Glutamatergic neuron (in vitro differentiated cells): ENCODE data around the gene OR5A2. TPM values are rescaled to one million over a fixed set of nuclear protein-coding genes. Genes with fewer than 3 reads are reported as not detected.
"Not testable (repeated sequence)": the region's sequence is repeated elsewhere in the genome, so short reads cannot be mapped to it uniquely, and the experiment has no call there.

Experiments
- DNase-seq: peaks from one replicate; pipeline ENCODE4 v3.0.0; 2022
- H3K27ac Mint-ChIP-seq: one replicate; pipeline ENCODE4 v1.8.0; 2020; ENCODE audit warnings: mild to moderate bottlenecking, mixed read lengths, inconsistent platforms; ENCODE audit not compliant: unreplicated experiment
- H3K27me3 Mint-ChIP-seq: one replicate; pipeline ENCODE4 v1.8.0; 2020; ENCODE audit warnings: mild to moderate bottlenecking, moderate library complexity, mixed read lengths, inconsistent platforms; ENCODE audit not compliant: unreplicated experiment
- H3K36me3 Mint-ChIP-seq: one replicate; pipeline ENCODE4 v1.8.0; 2020; ENCODE audit warnings: mild to moderate bottlenecking, mixed read lengths, inconsistent platforms; ENCODE audit not compliant: unreplicated experiment
- H3K4me1 Mint-ChIP-seq: one replicate; pipeline ENCODE4 v1.8.0; 2020; ENCODE audit warnings: mild to moderate bottlenecking, low read depth, mixed read lengths, inconsistent platforms; ENCODE audit not compliant: unreplicated experiment
- H3K4me3 Mint-ChIP-seq: one replicate; pipeline ENCODE4 v1.8.0; 2020; ENCODE audit warnings: mild to moderate bottlenecking, mixed read lengths, inconsistent platforms; ENCODE audit not compliant: unreplicated experiment
- H3K9me3 Mint-ChIP-seq: one replicate; pipeline ENCODE4 v1.8.0; 2020; ENCODE audit warnings: mild to moderate bottlenecking, moderate library complexity, mixed read lengths, inconsistent platforms; ENCODE audit not compliant: unreplicated experiment
- total RNA-seq: library from RNA; stranded (reverse); fragmentation: NEBNext Ultra II Directional; extraction: Animal tissue kit (Norgen Biotek cat#: 25700); gene quantifications from one replicate; pipeline ENCODE4 v1.2.1, GENCODE V29; 2021; ENCODE audit not compliant: unreplicated experiment
- TF ChIP-seq, protein P1 (sequence below): fragments of 200-600 bp; sonication (generic); IDR thresholded peaks from one replicate; pipeline ENCODE4 v1.5.0; 2021; ENCODE audit not compliant: partially characterized antibody, unreplicated experiment

OR5A2 gene
- total RNA-seq, 1 donor from 2014 or later: not detected

DNA sequence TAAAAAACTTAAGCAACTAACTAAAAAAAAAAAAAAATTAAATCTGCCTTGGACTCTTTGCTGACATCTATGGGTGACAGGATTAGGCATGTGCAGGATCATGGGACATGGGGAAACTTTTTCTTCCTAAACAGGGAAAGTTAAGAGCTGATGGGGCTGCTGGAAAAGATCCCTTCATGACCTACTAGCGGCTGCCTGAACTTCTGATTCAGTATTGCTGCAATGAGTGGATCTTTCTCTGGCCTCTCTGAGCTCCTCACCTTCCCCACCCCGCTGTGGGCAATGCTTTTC lies 25.0 kb downstream of the OR5A2 start:
- no peaks in the 10 kb centered on the region for H3K36me3 Mint-ChIP-seq
- peaks cover 4% of the 10 kb centered on the region for H3K9me3 Mint-ChIP-seq
- no peak overlapping the region for H3K4me3 Mint-ChIP-seq
- H3K4me1 Mint-ChIP-seq: no peaks in the 10 kb centered on the region
- DNase-seq: no peak
- TF ChIP-seq, protein P1, sequence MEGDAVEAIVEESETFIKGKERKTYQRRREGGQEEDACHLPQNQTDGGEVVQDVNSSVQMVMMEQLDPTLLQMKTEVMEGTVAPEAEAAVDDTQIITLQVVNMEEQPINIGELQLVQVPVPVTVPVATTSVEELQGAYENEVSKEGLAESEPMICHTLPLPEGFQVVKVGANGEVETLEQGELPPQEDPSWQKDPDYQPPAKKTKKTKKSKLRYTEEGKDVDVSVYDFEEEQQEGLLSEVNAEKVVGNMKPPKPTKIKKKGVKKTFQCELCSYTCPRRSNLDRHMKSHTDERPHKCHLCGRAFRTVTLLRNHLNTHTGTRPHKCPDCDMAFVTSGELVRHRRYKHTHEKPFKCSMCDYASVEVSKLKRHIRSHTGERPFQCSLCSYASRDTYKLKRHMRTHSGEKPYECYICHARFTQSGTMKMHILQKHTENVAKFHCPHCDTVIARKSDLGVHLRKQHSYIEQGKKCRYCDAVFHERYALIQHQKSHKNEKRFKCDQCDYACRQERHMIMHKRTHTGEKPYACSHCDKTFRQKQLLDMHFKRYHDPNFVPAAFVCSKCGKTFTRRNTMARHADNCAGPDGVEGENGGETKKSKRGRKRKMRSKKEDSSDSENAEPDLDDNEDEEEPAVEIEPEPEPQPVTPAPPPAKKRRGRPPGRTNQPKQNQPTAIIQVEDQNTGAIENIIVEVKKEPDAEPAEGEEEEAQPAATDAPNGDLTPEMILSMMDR: no peak
- H3K27ac Mint-ChIP-seq: no peak overlapping the region
- no peaks in the 10 kb centered on the region for H3K27me3 Mint-ChIP-seq

DNA sequence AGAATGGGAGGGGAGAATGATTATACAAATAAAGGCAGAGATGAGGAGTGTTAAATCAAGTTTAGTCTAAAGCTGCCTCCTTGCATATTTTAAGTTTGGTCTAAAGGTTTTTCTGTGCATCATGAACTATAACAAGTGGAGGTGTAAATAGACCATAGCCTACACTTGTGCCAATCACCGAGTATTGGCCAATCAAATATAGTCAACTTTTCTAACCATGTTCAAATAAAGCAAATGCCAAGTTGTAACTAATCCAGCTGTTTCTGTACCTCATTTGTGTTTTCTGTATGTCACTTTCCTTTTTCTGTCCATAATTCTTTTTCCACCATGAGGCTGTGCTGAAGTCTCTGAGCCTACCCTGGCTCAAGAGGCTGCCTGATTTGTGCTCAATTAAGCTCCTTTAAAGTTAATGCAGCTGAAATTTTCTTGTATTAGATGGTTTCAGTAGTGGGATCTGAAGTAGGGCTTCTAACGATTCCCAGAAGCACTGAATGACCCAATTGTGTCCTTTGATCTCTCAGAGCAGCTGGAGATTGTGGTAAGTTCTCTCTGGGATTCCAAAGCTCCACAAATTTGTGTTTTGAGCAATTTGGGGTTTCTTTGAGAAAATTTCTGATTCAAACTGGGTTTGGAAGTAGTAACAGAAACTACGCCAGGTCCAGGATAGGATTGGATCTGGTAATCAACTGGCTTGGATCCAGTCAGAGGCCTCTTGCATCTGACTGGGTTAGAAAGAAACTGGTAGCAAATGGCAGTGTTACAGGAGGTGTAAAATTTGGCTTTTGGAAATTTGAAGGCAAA lies 25.6 kb downstream of the OR5A2 start:
- DNase-seq: no peak
- TF ChIP-seq, protein P1: no peak
- Mint-ChIP-seq H3K4me1 (no peaks in the 10 kb centered on the region), H3K27ac (no peak overlapping the region), H3K4me3 (no peak overlapping the region), H3K27me3 (no peaks in the 10 kb centered on the region), H3K9me3 (peaks cover 4% of the 10 kb centered on the region), H3K36me3 (no peaks in the 10 kb centered on the region)

DNA sequence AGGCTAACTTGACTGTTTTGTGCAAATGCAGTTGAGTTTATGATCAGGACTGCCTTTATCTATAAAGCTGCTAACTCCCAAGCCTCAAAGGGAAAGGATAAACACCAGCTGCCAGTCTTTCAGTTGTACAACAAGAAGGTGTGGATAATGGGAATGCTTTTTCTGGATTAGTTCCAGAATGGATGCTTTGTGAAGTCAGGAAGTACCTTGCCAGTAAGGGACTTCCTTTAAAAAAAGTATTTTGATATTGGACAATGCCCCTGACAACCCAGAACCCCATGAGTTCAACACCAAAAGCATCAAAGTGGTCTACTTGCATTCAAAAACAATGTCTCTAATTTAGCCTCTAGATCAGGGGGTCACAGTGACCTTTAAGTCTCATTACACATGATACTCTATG lies 32.0 kb downstream of the OR5A2 start:
- Mint-ChIP-seq H3K27ac (no peak overlapping the region), H3K27me3 (no peaks in the 10 kb centered on the region), H3K36me3 (no peaks in the 10 kb centered on the region), H3K4me3 (no peak overlapping the region), H3K9me3 (no peaks in the 10 kb centered on the region), H3K4me1 (no peaks in the 10 kb centered on the region)
- TF ChIP-seq, protein P1: no peak
- no peak for DNase-seq

DNA sequence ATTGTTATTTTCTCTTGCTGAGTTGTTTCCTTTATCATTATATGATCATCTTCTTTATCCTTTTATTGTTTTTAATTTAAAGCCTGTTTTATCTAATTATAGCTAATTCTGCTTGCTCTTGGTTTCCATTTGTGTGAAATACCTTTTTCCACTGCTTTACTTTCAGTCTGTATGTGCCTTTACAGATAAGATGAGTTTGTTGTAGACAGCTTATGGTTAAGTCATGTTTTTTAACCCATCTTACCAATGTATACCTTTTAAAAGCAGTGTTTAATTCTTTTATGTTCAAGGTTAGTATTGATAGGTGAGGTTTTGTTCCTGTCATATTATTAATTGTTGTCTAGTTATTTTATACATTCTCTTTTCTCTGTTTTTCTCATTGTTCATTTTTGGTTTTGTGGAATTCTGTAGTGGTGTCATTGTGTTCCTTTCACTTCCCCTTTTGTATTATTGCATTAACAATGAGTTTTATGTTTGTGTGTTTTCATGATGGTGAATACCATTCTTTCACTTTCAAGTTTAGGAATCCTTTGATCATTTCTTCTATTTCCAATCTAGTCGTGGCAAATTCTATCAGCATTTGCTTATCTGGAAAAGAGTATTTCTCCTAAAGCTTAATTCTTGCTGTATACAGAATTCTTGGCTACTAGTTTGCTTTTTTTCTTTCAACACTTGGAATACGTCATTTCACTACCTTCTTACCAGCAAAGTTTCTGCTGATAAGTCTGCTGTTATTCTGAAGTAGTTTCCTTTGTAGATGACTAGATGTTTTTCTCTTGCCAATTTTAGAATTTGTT lies 45.8 kb downstream of the OR5A2 start:
- Mint-ChIP-seq H3K4me1 (no peaks in the 10 kb centered on the region), H3K27me3 (no peaks in the 10 kb centered on the region), H3K4me3 (no peak overlapping the region), H3K9me3 (no peaks in the 10 kb centered on the region), H3K36me3 (no peaks in the 10 kb centered on the region), H3K27ac (no peak overlapping the region)
- no peak for DNase-seq
- TF ChIP-seq, protein P1: no peak

DNA sequence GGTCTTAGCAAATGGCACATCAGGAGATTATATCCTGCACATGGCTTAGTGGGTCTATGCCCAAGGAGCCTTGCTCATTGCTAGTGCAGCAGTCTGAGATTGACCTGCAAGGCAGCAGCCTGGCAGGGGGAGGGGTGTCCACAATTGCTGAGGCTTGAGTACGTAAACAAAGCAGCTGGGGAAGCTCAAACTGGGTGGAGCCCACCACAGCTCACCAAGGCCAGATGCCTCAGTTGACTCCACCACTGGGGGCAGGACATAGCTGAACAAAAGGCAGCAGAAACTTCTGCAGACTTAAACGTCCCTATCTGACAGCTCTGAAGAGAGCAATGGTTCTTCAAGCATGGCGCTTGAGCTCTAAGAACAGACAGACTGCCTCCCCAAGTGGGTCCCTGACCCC lies 53.9 kb downstream of the OR5A2 start:
- H3K36me3 Mint-ChIP-seq, H3K27me3 Mint-ChIP-seq, H3K9me3 Mint-ChIP-seq, H3K4me1 Mint-ChIP-seq, DNase-seq, H3K27ac Mint-ChIP-seq, H3K4me3 Mint-ChIP-seq: not testable (repeated sequence)
